Fibroblast of skin of back (primary cell): ENCODE data around the gene NEDD4. TPM values are rescaled to one million over a fixed set of nuclear protein-coding genes. Genes with fewer than 3 reads are reported as not detected.
A peak's percentile ranks its signal among the peaks of the same experiment; 100 is the strongest.
"Not testable (repeated sequence)": the region's sequence is repeated elsewhere in the genome, so short reads cannot be mapped to it uniquely, and the experiment has no call there.

Experiments
- DNase-seq: peaks from one replicate; pipeline ENCODE4 v3.0.0-alpha.2; 2013
- polyA plus RNA-seq, 2 experiments: library from polyadenylated mRNA; unstranded; fragments of 120-200 nt; gene quantifications; one replicate each; pipeline ENCODE4 v1.2.1, GENCODE V29; 2013; ENCODE audit not compliant: insufficient read length in 2 of 2

The NEDD4 gene
- 17.3 TPM for polyA plus RNA-seq (2013, experiment 1 of 2; ENCODE audit: insufficient read length)
- polyA plus RNA-seq (2013, experiment 2 of 2; ENCODE audit: insufficient read length) = 19.4 TPM

GRCh38 chr15:55993111-55993803, at the start of gene NEDD4:
Gene NEDD4 (minus strand): TSS chr15:55993612. CDS start chr15:55993555, 57 bp downstream.
- peak; percentile 90 for DNase-seq

- DNase-seq = no peak
These were observed 49.1 kb upstream of the NEDD4 start for GRCh38 chr15:56042498-56042897.

DNA sequence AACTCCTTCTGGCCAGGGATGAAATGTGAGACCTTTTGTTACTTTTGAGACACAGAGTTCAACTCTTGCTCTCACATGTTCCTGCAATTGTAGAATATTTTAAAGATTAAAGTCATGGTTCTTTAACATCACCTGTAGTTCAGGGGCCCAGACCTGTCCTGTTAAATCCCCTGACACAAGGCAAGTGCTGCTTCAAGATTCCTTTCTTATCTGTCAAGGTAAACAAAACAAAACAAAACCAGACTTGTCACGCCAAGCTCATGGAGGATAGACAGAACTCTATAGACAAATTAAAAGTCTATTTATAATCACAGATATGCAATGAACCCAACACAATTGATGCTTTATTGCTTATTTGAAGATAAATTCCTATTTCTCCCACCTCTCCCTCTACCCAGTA, 48.6 kb upstream of the NEDD4 start:
- no peak for DNase-seq

DNA sequence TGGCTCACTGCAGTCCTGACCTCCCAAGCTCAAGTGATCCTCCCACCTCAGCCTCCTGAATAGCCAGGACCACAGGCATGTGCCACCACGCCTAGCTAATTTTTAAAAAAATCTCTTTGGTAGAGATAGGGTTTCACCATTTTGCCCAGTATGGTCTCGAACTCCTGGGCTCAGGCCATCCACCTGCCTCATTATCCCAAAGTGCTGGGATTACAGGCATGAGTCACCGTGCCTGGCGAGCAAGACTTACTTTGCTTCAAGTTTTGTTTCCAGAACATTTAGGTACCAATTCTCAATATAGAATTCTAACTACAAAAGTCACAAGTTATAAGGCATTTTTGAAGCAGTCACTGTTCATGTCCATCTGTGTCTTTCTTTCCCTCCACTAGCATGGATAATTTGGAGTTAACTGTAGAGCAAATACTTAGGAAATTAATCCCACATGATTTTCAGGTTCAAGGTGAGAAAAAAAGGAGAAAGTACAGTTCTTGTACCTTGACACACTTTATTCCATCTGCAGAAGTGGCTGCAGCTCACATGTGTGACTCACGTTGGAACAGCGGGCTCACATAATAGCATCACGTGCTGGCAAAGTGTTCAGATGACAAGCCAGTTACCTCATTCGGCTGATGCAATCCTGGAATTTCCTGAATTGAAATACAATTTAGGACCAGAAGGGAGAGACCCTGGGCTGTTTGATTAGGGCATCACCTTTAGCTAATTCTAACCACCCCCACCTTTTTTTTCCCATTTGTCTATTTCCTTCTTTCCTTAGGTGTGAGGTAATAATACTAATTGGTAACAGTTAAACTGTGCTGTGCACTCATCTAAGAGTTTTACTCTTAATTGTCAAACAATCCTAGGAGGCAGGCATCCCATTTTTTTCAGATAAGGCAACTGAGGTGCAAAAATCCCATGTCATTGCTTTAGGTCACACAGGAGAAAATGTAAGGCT, 46.9 kb upstream of the NEDD4 start:
- peak; percentile 94 for DNase-seq

DNA sequence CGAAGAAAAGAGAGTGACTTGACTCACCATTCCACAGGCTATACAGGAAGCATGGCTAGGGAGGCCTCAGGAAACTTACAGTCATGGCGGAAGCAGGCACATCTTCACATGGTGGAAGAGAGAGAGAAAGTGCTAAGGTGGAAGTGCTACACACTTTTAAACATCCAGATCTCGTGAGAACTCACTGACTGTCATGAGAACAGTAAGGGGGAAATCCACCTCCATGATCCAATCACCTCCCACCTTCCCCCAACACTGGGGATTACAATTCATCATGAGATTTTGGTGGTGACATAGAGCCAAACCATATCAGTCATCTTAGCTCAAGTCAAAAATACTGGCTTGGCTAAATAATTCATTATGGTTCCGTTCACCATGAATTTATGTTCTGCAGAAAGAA, 45.3 kb upstream of the NEDD4 start:
- no peak for DNase-seq

GRCh38 chr15:56038015-56038414, 44.6 kb upstream of the NEDD4 start:
- peak; percentile 33 for DNase-seq

DNA sequence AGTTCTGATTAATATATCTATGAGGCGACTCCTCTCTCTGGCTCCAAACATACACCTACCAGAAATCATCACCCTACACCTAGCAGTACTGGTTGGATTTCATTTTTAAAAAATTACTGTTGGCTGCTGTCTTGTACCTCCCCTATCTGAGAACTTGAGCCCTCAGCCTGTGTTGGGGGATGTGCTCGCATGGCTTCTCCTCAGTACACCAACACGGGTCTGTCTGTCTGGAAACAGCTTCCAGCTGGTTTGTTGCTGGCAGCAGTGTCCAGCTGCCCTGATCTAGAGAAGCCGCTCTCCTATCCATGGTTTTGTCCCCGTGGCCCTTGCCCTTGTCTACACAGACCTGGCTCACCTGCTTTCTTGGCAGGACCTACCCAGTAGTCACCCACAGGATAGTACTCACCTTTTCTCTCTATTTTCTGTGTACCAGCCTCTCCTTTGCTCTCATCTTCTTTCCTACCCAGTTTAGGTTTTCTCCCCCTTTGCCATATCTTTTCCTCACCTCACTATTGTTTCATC, 43.2 kb upstream of the NEDD4 start:
- no peak for DNase-seq

- DNase-seq = no peak
These were observed 41.8 kb upstream of the NEDD4 start for GRCh38 chr15:56035166-56035565.

DNA sequence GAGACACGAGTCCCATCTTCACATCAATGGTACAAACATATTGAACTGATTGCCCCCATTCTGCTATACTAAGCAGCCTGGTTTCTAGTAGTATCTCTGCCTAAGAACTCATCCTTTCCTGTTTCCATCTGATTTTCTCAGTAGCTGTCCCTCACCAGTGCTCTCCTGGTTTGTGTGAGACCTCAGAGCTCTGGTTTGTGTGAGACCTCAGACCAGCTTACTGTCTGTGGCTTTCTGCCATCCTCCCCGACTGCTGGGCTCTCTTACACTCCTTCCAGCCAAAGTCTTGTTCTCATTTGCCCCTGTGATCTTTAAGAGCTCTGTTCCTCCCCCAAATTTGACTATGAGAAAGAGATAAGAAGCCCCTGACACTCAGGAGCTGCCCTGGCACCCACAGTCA, 41.1 kb upstream of the NEDD4 start:
- no peak for DNase-seq

- DNase-seq = no peak
These were observed 39.0 kb upstream of the NEDD4 start for GRCh38 chr15:56032373-56032772.

- no peak for DNase-seq
These were observed 38.4 kb upstream of the NEDD4 start for GRCh38 chr15:56031836-56032235.

DNA sequence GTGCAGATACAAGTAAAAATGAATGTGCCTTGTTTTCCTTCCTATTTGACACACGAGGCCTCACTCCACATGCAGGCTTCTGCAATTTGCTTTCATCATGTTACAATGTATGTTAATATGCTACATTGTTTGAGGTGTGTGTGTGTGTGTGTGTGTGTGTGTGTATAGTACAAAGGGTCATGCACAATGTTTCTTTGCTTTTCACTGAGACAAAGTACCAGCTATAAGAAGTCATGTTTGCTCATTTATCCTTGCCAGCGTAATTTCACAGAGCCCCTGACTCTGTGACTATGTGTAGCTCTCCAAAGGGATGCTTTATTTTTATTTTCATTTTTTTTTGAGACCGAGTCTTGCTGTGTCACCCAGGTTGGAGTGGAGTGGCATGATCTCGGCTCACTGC, 38.0 kb upstream of the NEDD4 start:
- no peak for DNase-seq

DNA sequence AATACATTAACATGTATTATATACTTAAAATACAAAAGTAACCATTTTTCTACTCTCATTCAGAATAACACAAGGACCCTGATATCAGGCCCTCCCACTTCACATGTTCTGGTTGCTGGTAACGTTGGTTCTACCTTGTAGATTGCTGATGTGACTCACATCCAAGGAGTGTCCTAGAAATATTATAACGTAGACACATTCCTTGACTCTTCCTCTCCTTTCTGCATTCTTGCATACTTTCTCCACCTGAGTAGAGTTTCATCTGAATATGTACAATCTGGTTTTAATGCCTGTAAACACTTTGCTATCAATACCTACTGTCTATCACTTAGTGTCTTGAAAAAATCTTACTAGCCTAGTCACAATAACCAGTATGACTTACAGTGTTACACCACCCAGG, 35.0 kb upstream of the NEDD4 start:
- no peak for DNase-seq

- DNase-seq = not testable (repeated sequence)
These were observed 29.7 kb upstream of the NEDD4 start for GRCh38 chr15:56023160-56023559.

- no peak for DNase-seq
These were observed 26.5 kb upstream of the NEDD4 start for GRCh38 chr15:56019819-56020486.

DNA sequence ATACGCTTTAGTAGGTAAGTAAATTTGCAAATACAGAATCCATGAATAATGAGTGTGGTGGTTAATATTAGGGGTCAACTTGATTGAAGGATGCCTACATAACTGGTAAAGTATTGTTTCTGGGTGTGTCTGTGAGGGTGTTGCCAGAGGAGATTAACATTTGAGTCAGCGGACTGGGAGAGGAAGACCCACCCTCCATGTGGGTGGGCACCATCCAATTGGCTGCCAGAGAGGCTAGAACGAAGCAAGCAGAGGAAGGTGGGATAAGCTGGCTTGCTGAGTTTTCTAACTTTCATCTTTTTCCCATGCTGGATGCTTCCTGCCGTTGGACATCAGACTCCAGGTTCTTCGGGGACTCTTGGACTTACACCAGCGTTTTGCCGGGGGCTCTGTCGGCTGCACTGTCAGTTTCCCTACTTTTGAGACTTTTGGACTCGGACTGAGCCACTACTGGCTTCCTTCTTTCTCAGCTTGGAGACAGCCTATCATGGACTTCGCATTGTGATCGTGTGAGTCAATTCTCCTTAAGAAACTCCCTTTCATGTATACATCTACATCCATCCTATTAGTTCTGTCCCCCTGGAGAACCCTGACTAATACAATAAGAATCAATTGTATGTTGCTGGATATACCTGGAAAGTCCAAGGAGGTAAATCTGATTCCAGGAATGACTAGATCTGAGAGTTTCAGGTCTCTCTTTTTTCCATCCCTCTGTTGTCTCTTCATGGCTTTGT, 25.8 kb upstream of the NEDD4 start:
- no peak for DNase-seq

DNA sequence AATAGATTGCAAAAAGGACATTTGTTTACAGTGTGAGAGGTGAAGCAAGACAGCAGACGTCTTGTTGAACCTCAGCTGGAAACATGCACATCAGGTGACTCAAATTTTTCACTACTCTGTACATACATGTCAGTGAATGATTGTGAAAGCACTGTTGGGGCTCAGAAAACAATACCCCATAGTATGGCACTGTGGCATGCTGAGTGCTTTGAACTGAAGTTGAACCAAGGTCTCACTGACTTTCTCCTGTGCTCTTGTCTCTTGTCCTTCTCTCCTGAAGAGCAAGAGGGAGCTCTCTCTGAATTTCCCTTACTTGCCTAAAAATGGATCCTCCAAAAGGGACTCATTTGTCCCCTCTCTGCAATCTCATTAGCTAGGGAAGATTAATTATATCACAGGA, 24.5 kb upstream of the NEDD4 start:
- DNase-seq = no peak

DNA sequence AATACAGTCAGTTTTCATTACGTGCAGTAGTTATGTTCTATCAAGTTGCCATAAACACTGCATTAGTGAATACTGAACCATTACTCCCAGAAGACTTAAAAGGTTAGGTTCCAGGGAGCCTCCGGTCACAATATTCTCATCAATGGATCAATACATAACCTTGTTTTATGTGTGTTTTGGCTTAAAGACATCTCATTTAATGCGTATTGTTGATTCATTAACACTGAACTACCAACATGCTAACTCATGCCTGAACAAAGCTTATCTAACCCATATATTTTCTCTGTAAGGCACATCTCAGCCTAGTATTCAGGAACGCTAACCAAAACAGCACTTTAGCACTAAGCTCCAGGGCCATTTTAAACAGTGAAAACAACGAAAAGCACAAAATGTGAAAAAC, 24.1 kb upstream of the NEDD4 start:
- DNase-seq = no peak

DNA sequence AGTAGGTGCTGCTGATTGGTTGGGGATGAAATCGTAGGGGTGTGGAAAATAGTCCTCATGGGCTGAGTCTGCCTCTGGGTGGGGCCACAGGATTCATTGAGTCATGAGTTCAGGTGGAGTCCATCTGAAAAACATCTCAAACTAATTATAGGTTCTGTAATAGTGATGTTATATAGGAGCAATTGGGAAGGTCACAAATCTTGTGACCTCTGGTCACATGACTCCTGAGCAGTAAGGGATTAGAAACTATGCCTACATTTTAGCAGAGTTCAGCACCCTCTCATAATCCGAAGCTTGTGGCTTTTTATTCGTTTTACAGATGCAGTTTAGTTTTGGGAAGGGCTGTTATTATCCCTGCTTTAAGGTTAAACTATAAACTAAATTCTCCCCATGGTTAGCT, 22.9 kb upstream of the NEDD4 start:
- no peak for DNase-seq

- no peak for DNase-seq
These were observed 21.3 kb upstream of the NEDD4 start for GRCh38 chr15:56014677-56015076.

DNA sequence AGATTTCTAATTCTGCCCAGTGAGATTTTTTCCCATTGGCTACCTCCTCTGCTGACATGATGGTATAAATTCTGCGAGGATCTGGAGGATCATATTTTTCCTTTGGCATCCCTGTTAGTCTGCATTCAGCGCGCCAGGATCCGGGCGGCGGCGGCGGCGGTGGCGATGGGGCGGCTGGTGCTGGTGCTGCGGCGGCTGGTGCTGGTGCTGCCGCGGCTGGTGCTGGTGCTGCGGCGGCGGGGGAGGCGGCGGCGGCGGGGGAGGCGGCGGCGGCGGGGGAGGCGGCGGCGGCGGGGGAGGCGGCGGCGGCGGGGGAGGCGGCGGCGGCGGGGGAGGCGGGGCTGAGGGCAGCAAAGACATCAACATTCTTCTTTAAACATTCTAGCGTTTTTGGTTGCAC, 13.6 kb upstream of the NEDD4 start:
- peak; percentile 16 for DNase-seq

- DNase-seq = peak; percentile 20
These were observed 13.0 kb upstream of the NEDD4 start for GRCh38 chr15:56006371-56006770.
